Mesodermal cell (in vitro differentiated cells): ENCODE measurements around the gene PRDM16.

Experiments used
- H3K27ac ChIP-seq: 2 replicates; pipeline ENCODE4 v1.7.0; 2013; ENCODE audit warnings: mild to moderate bottlenecking, low read depth, low read length, moderate library complexity; ENCODE audit not compliant: severe bottlenecking
- H3K36me3 ChIP-seq: 2 replicates; pipeline ENCODE4 v1.7.1; 2013; ENCODE audit warnings: mild to moderate bottlenecking, low read length, moderate library complexity; ENCODE audit not compliant: control insufficient read depth, insufficient read depth
- H3K4me1 ChIP-seq: one replicate; pipeline ENCODE4 v1.7.1; 2013; ENCODE audit warnings: mild to moderate bottlenecking, low read length; ENCODE audit not compliant: insufficient read depth, control insufficient read depth, poor library complexity, severe bottlenecking
- H3K4me3 ChIP-seq: 2 replicates; pipeline ENCODE4 v1.7.0; 2013; ENCODE audit warnings: low read length, control low read depth, mild to moderate bottlenecking; ENCODE audit not compliant: insufficient read depth, poor library complexity, severe bottlenecking; ENCODE audit errors: extremely low read depth
- H3K9me3 ChIP-seq: 2 replicates; pipeline ENCODE4 v1.7.1; 2013; ENCODE audit warnings: mild to moderate bottlenecking, low read length, moderate library complexity; ENCODE audit not compliant: control insufficient read depth
- WGBS, 2 experiments: methylation state at CpG; one replicate each; pipeline ENCODE4 v1.1.5; 2013; ENCODE audit warnings: missing lambda C conversion rate in 2 of 2; ENCODE audit not compliant: insufficient coverage in 2 of 2; 5-methylcytosine and 5-hydroxymethylcytosine counted together

Gene PRDM16

GRCh38 chr1:3315399-3316339 is 246.7 kb downstream of the PRDM16 start:
- 32 to 49% methylated on average over 13 to 16 of the region's 21 CpGs for WGBS, 2 experiments
- peak overlapping the region; percentile 84 for H3K27ac ChIP-seq

GRCh38 chr1:3316340-3316943 is 247.4 kb downstream of the PRDM16 start:
- Histone ChIP-seq H3K9me3 (peaks cover 10% of the 10 kb centered on the region), H3K36me3 (no peaks in the 10 kb centered on the region), H3K4me3 (no peak overlapping the region), H3K4me1 (peaks cover 50% of the 10 kb centered on the region), H3K27ac (peak overlapping the region; percentile 84)
- WGBS, 2 experiments: 88% methylated on average over 6 to 8 of the region's 8 CpGs

More at GRCh38 chr1:3315399-3316339, 246.7 kb downstream of the PRDM16 start:
- Histone ChIP-seq H3K4me1 (peaks cover 48% of the 10 kb centered on the region), H3K36me3 (no peaks in the 10 kb centered on the region), H3K9me3 (peaks cover 10% of the 10 kb centered on the region), H3K4me3 (no peak overlapping the region)

- H3K4me3 ChIP-seq: no peak overlapping the region
- peaks cover 10% of the 10 kb centered on the region for H3K9me3 ChIP-seq
- peaks cover 43% of the 10 kb centered on the region for H3K4me1 ChIP-seq
- peak overlapping the region; percentile 84 for H3K27ac ChIP-seq
- WGBS, 2 experiments: 93 to 97% methylated on average over 11 to 13 of the region's 17 CpGs
- H3K36me3 ChIP-seq: no peaks in the 10 kb centered on the region
These were observed 248.5 kb downstream of the PRDM16 start for GRCh38 chr1:3317456-3317855.

GRCh38 chr1:3318329-3318728 is 249.3 kb downstream of the PRDM16 start:
- peaks cover 36% of the 10 kb centered on the region for H3K4me1 ChIP-seq

GRCh38 chr1:3319874-3320245 is 250.9 kb downstream of the PRDM16 start:
- no peaks in the 10 kb centered on the region for H3K36me3 ChIP-seq
- no peak overlapping the region for H3K4me3 ChIP-seq
- H3K27ac ChIP-seq: no peak overlapping the region
- peaks cover 10% of the 10 kb centered on the region for H3K9me3 ChIP-seq
- H3K4me1 ChIP-seq: peaks cover 21% of the 10 kb centered on the region
- whole genome bisulfite sequencing, 2 experiments: 15 to 23% methylated on average over 2 to 3 of the region's 4 CpGs

More at GRCh38 chr1:3318329-3318728, 249.3 kb downstream of the PRDM16 start:
- Histone ChIP-seq H3K4me3 (no peak overlapping the region), H3K27ac (no peak overlapping the region), H3K9me3 (peaks cover 10% of the 10 kb centered on the region), H3K36me3 (no peaks in the 10 kb centered on the region)
- 100% methylated on average over 1 of the region's 2 CpGs; no CpG with 5 or more reads in 1 of the 2 experiments for WGBS, 2 experiments

GRCh38 chr1:3320246-3321152 is 251.5 kb downstream of the PRDM16 start:
- peaks cover 15% of the 10 kb centered on the region for H3K4me1 ChIP-seq
- 77 to 79% methylated on average over 13 to 14 of the region's 18 CpGs for WGBS, 2 experiments
- no peaks in the 10 kb centered on the region for H3K36me3 ChIP-seq
- peaks cover 10% of the 10 kb centered on the region for H3K9me3 ChIP-seq
- H3K4me3 ChIP-seq: no peak overlapping the region
- no peak overlapping the region for H3K27ac ChIP-seq

GRCh38 chr1:3321559-3322449 is 252.8 kb downstream of the PRDM16 start:
- 88 to 92% methylated on average over 25 of the region's 25 CpGs for WGBS, 2 experiments
- Histone ChIP-seq H3K4me1 (peaks cover 11% of the 10 kb centered on the region), H3K27ac (no peak overlapping the region), H3K9me3 (peaks cover 5% of the 10 kb centered on the region), H3K4me3 (no peak overlapping the region), H3K36me3 (no peaks in the 10 kb centered on the region)

GRCh38 chr1:3322450-3323020 is 253.5 kb downstream of the PRDM16 start:
- Histone ChIP-seq H3K4me3 (no peak overlapping the region), H3K4me1 (peaks cover 11% of the 10 kb centered on the region), H3K27ac (peak overlapping the region; percentile 41), H3K9me3 (no peaks in the 10 kb centered on the region), H3K36me3 (no peaks in the 10 kb centered on the region)
- WGBS, 2 experiments: 91 to 95% methylated on average over 13 to 16 of the region's 17 CpGs

GRCh38 chr1:3323021-3323795 is 254.2 kb downstream of the PRDM16 start:
- no peak overlapping the region for H3K4me3 ChIP-seq
- H3K27ac ChIP-seq: peak overlapping the region; percentile 64
- no peaks in the 10 kb centered on the region for H3K36me3 ChIP-seq
- H3K9me3 ChIP-seq: no peaks in the 10 kb centered on the region
- 82 to 83% methylated on average over 39 to 40 of the region's 40 CpGs for WGBS, 2 experiments
- peaks cover 11% of the 10 kb centered on the region for H3K4me1 ChIP-seq
